ENCODE data around the gene SUSD2. TPM values are rescaled to one million over a fixed set of nuclear protein-coding genes. Genes with fewer than 3 reads are reported as not detected.
"Not testable (repeated sequence)": the region's sequence is repeated elsewhere in the genome, so short reads cannot be mapped to it uniquely, and the experiment has no call there.

The SUSD2 gene
- total RNA-seq, 1 experiment from 2014 or later, result not detected

- in situ Hi-C loops (cut with HindIII; ENCODE audit: low pct_unique_long_range_greater_than_20kb, low sequenced_read_pairs), result no loop called here
These were observed 49.8 kb downstream of the SUSD2 start for GRCh38 chr22:24230911-24231656.

GRCh38 chr22:24231706-24232105 lies 50.4 kb downstream of the SUSD2 start:
- DNase-seq (ENCODE audit: low read depth), result no peak
- in situ Hi-C loops (cut with HindIII; ENCODE audit: low pct_unique_long_range_greater_than_20kb, low sequenced_read_pairs), result no loop called here

More at GRCh38 chr22:24230911-24231656, 49.8 kb downstream of the SUSD2 start:
- no peak for DNase-seq (ENCODE audit: low read depth)

- DNase-seq (ENCODE audit: low read depth), result no peak
- in situ Hi-C loops (cut with HindIII; ENCODE audit: low pct_unique_long_range_greater_than_20kb, low sequenced_read_pairs), result no loop called here
These were observed 50.8 kb downstream of the SUSD2 start for GRCh38 chr22:24232124-24232523.

GRCh38 chr22:24232725-24233124 lies 51.4 kb downstream of the SUSD2 start:
- no peak for DNase-seq (ENCODE audit: low read depth)
- in situ Hi-C loops (cut with HindIII; ENCODE audit: low pct_unique_long_range_greater_than_20kb, low sequenced_read_pairs), result no loop called here

- in situ Hi-C loops (cut with HindIII; ENCODE audit: low pct_unique_long_range_greater_than_20kb, low sequenced_read_pairs), result no loop called here
- no peak for DNase-seq (ENCODE audit: low read depth)
These were observed 51.9 kb downstream of the SUSD2 start for GRCh38 chr22:24233235-24233634.

GRCh38 chr22:24233816-24234215 lies 52.5 kb downstream of the SUSD2 start:
- in situ Hi-C loops (cut with HindIII; ENCODE audit: low pct_unique_long_range_greater_than_20kb, low sequenced_read_pairs), result no loop called here
- DNase-seq (ENCODE audit: low read depth), result no peak

- DNase-seq (ENCODE audit: low read depth), result no peak
- in situ Hi-C loops (cut with HindIII; ENCODE audit: low pct_unique_long_range_greater_than_20kb, low sequenced_read_pairs), result no loop called here
These were observed 54.0 kb downstream of the SUSD2 start for GRCh38 chr22:24235315-24235714.

GRCh38 chr22:24236656-24237055 lies 55.4 kb downstream of the SUSD2 start:
- in situ Hi-C loops (cut with HindIII; ENCODE audit: low pct_unique_long_range_greater_than_20kb, low sequenced_read_pairs), result no loop called here
- no peak for DNase-seq (ENCODE audit: low read depth)

GRCh38 chr22:24238101-24238694 lies 56.9 kb downstream of the SUSD2 start:
- DNase-seq (ENCODE audit: low read depth); in situ Hi-C loops (cut with HindIII; ENCODE audit: low pct_unique_long_range_greater_than_20kb, low sequenced_read_pairs): not testable (repeated sequence)

Other genes with a start within 250 kb of the SUSD2 start
- gene GSTT2B, start 220.3 kb upstream of the SUSD2 start, total RNA-seq (2014; rRNA removed; shearing (Covaris generic); ENCODE audit: low replicate concordance), result 0.81 and 2.5 TPM in 2 replicates
- 0.10 TPM in 1 of 2 replicates, not detected in the other for gene DDTL, start 214.6 kb upstream of the SUSD2 start, total RNA-seq (2014; rRNA removed; shearing (Covaris generic); ENCODE audit: low replicate concordance)
- 213 and 296 TPM in 2 replicates for gene DDT, start 207.0 kb upstream of the SUSD2 start, total RNA-seq (2014; rRNA removed; shearing (Covaris generic); ENCODE audit: low replicate concordance)
- not detected in 2 replicates for gene GSTT2, start 201.4 kb upstream of the SUSD2 start, total RNA-seq (2014; rRNA removed; shearing (Covaris generic); ENCODE audit: low replicate concordance)
- not detected in 2 replicates for gene GSTT4, start 176.0 kb upstream of the SUSD2 start, total RNA-seq (2014; rRNA removed; shearing (Covaris generic); ENCODE audit: low replicate concordance)
- 17.2 and 25.9 TPM in 2 replicates for gene CABIN1, start 170.2 kb upstream of the SUSD2 start, total RNA-seq (2014; rRNA removed; shearing (Covaris generic); ENCODE audit: low replicate concordance)
- gene GGT5, start 63.6 kb downstream of the SUSD2 start, total RNA-seq (2014; rRNA removed; shearing (Covaris generic); ENCODE audit: low replicate concordance), result not detected in 2 replicates
- gene SPECC1L, start 89.3 kb downstream of the SUSD2 start, total RNA-seq (2014; rRNA removed; shearing (Covaris generic); ENCODE audit: low replicate concordance), result 6.7 and 7.3 TPM in 2 replicates
- gene ADORA2A, start 246.1 kb downstream of the SUSD2 start, total RNA-seq (2014; rRNA removed; shearing (Covaris generic); ENCODE audit: low replicate concordance), result 6.1 and 15.0 TPM in 2 replicates

Data from Caki2 (cell line).